GM12865 (cell line): ENCODE results near the gene DMC1.

ENCODE experiments used
- DNase-seq: peaks from one replicate; pipeline ENCODE4 v3.0.0; 2010; ENCODE audit warnings: low read depth
- H3K4me3 ChIP-seq: 2 replicates; pipeline ENCODE4 v1.5.1; 2011; ENCODE audit warnings: mild to moderate bottlenecking, low read depth, low read length, control low read depth
- TF ChIP-seq, protein P1 (sequence below): IDR thresholded peaks from 2 replicates; pipeline ENCODE4 v1.5.1; 2011; ENCODE audit warnings: low read length, control low read depth, low read depth, inconsistent platforms; ENCODE audit not compliant: insufficient read depth; ENCODE audit errors: missing control alignments

DMC1 gene

GRCh38 chr22:38494939-38495338 is 75.0 kb downstream of the DMC1 start:
- TF ChIP-seq, protein P1, sequence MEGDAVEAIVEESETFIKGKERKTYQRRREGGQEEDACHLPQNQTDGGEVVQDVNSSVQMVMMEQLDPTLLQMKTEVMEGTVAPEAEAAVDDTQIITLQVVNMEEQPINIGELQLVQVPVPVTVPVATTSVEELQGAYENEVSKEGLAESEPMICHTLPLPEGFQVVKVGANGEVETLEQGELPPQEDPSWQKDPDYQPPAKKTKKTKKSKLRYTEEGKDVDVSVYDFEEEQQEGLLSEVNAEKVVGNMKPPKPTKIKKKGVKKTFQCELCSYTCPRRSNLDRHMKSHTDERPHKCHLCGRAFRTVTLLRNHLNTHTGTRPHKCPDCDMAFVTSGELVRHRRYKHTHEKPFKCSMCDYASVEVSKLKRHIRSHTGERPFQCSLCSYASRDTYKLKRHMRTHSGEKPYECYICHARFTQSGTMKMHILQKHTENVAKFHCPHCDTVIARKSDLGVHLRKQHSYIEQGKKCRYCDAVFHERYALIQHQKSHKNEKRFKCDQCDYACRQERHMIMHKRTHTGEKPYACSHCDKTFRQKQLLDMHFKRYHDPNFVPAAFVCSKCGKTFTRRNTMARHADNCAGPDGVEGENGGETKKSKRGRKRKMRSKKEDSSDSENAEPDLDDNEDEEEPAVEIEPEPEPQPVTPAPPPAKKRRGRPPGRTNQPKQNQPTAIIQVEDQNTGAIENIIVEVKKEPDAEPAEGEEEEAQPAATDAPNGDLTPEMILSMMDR, result no peak
- no peak overlapping the region for H3K4me3 ChIP-seq
- no peak for DNase-seq

DNA sequence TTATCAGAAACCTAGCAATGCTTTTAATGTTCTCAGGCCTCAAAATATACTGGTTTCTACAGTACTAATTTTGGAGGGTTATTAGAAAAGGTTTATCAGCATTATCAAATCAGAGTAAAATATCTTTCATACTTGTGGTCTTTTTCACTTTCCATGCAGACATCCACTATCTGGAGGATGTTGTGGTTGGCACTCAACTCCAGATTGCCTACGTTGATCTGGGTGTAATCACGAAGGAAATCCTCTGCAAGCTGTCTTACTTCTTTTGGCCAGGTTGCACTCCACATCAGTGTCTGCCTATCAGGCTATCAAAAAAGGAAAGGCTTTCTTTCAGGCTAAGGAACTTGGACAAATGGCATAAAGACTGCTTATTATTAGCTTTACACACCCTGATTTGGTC is 75.5 kb downstream of the DMC1 start:
- TF ChIP-seq, protein P1, result no peak
- no peak for DNase-seq
- H3K4me3 ChIP-seq, result no peak overlapping the region

DNA sequence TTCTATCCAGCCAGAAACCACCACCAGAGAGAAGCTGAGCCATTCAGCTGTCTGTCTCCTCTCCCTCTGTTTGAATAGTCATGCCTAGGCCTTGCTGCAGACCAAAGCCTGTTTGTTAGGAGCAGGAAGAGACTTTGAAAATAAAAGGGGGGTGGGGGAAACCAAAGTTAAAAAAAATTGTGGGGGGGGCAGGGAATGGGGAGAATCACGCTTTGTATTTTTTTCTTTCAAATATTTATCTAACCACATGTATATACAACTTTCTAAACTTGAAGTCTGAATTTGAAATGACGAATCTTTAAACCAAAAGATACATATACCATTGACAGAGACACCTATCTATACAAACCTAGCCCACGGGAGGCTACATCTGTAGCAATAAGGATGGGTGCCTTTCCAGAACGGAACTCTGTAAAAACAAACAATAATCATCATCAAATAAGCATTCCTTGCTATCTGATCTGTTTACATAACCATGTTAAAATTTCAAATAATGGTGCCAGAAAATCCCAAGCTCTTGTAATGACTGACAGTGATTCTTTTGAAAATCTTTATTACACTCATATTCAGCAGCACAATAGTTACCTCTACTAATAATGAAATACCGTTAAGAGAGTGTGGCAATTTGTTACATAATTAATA is 78.2 kb downstream of the DMC1 start:
- TF ChIP-seq, protein P1, result no peak
- no peak for DNase-seq
- H3K4me3 ChIP-seq, result no peak overlapping the region

DNA sequence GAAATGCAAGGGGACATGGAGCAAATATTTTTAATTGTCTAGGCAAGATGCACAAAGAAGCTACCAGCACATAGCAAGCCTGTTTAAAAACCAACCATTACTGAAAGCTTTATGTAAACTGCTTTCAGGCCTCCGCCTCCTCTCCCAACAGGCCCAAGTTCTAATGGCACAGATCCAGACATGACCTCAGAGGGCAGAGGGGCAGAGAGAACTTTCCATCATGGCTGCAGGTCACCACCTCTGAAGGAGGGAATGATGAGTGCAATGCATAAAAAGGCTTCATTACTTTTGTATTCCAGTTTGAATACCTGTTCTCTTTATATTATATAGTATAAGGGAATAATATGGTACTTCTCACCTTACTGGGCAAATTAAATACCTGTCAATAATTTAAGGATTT is 79.1 kb downstream of the DMC1 start:
- no peak for DNase-seq
- TF ChIP-seq, protein P1, result no peak
- no peak overlapping the region for H3K4me3 ChIP-seq

GRCh38 chr22:38490475-38490874 is 79.5 kb downstream of the DMC1 start:
- TF ChIP-seq, protein P1, result no peak
- no peak for DNase-seq

GRCh38 chr22:38489561-38490145 is 80.3 kb downstream of the DMC1 start:
- TF ChIP-seq, protein P1, result no peak
- no peak for DNase-seq

More at GRCh38 chr22:38490475-38490874, 79.5 kb downstream of the DMC1 start:
- H3K4me3 ChIP-seq, result no peak overlapping the region

DNA sequence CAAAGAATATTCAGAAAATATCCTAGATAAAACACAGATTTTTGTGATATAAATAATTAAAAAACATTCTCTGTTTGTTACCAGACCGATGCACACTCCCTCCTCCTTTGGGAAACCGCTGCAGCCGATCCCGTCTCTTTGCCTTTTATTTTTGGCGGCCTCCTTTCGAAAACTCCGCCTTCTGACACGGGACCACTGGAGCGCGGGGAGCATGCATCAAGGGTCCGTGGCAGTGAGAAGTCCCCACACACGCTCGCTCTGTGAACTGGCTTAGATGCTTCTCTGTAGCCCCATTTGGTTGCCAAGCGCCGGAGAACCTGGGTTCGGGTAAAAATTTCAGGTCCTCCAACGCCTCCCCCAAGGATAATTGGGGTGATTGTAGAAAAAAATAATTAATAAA is 80.8 kb downstream of the DMC1 start:
- TF ChIP-seq, protein P1, result no peak
- H3K4me3 ChIP-seq, result no peak overlapping the region
- no peak for DNase-seq

More at GRCh38 chr22:38489561-38490145, 80.3 kb downstream of the DMC1 start:
- H3K4me3 ChIP-seq, result no peak overlapping the region
